ENCODE results near the gene ANKRA2.

Gene ANKRA2, protein sequence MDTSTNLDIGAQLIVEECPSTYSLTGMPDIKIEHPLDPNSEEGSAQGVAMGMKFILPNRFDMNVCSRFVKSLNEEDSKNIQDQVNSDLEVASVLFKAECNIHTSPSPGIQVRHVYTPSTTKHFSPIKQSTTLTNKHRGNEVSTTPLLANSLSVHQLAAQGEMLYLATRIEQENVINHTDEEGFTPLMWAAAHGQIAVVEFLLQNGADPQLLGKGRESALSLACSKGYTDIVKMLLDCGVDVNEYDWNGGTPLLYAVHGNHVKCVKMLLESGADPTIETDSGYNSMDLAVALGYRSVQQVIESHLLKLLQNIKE

DNA sequence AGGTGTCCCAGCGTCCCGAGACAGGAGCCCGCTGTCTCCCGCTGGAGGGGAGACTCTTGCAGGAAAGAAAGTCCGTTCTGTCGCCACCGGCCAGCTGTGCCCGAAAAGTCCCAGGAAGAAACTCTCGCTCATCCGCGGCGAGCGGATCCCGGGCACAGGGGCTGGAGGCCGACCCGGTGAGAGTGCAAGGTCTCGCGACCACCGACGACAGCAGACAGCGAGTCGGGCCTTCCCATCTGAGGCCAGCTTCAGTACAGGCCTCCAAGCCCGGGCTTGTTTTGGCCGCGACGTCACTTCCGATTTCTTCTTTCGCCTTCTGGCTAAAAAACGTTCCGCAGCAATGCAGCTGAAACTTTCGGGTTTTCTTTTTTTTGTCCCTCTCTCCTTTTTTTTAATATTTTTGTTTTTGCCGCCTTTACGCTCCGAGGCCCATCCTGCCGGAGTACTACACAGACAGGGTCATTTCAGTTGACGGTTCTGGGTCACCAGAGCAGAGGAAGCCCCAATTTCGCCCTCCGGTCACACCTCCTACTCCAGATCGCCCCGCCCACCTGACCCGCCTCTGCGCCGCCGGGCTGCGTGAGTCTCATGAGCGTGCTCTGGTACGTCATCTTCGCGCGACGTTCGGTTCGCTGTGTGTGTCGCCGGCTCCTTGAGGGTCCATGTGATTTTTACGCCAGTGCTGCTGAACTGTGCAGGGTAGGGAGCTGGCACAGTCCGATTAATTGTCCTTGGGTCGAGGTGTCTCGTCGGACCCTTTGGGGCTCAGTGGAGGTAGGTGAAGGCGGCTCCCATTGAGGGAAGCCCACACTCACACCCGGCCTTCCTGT lies at the start of gene ANKRA2, which contains the start of gene UTP15:
Gene ANKRA2 (minus strand): TSS at position 501 of the 830 bp plus-strand sequence. CDS start 2,758 bp downstream, outside the sequence.
Gene UTP15 (plus strand): TSS at position 605 of the 830 bp plus-strand sequence. CDS start 1,602 bp downstream, outside the sequence.
- peak; percentile 95 for DNase-seq (ENCODE audit: low spot score)

DNA sequence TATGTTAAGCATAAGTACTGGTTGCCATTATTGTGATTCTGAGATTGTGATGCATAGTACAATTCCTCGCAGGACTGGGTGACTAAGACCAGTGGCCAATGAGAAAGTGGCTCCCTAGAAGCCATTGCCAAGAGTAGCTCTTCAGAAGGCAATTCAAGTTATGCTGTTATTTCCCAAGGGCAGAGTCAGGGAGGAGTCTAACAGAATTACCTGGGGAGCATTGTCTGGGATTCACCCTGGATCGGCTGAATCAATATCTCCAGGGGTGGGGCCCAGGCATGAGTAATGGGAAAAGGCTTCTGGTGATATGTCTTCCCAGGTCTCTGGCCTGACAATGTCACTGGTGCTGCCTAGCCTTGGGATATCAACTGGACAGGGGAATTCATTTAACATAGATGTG lies 49.6 kb upstream of the ANKRA2 start:
- no peak for DNase-seq (ENCODE audit: low spot score)

DNA sequence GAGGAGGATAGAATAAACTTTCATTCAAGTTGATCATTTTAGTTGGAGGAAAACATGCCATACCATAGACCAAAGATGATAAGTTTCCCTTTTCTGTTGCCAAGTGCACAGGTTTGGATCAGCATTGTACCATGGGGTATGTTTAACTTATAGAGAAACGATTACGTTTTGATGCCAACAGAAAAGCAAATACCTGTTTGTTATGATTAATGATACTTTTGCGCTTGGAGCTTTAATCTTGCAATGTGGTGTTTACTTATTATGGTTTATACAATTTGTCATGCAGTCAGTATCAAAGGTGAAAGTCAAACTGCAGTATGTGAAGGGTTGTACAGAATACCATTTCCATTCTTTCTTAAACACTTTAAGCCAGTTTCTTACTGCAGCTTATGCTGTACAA lies 47.4 kb upstream of the ANKRA2 start:
- DNase-seq (ENCODE audit: low spot score) = no peak

DNA sequence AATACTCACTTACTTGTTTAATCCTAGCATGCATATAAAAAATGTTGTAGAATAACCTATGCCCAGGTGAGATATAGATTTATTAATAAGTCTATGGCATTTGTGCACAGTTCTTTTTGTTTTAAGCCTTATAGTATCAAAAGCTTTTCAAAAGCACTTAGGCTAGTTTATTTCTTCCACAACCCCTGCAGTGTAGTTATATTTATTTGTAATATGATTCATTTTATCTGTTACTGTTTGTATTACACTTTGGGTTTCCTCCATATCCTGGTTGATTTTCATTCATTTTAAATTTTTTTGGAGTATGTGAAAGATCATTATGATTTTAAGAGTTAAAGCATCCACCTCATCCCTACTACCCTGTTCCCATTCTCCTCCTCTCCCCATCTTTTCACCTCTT lies 41.8 kb upstream of the ANKRA2 start:
- no peak for DNase-seq (ENCODE audit: low spot score)

DNA sequence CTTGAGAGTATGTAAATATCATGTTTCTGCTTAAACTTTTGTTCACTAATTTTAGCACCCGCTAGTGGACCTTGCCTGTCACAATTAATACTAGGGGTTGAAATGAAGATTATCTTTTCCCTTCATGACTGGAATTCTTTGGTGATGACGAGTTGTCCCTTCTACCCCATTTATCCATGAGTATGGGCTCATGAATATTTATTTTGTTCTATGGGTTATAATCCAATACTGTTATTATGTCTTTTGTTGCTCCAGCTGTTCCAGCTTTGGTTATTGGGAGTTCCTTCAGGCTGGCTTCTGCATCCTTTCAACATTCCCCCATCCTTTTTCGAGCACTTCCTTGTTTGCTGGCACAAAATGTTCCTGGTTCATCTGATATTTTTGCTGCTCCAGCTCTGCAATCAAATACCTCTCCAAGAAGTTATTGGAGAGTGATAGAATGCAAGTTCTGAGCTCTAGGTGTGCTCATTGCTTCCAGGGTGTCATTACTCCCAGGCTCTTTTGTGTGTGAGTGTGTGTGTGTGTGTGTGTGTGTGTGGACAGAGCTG lies 40.8 kb upstream of the ANKRA2 start:
- no peak for DNase-seq (ENCODE audit: low spot score)

DNA sequence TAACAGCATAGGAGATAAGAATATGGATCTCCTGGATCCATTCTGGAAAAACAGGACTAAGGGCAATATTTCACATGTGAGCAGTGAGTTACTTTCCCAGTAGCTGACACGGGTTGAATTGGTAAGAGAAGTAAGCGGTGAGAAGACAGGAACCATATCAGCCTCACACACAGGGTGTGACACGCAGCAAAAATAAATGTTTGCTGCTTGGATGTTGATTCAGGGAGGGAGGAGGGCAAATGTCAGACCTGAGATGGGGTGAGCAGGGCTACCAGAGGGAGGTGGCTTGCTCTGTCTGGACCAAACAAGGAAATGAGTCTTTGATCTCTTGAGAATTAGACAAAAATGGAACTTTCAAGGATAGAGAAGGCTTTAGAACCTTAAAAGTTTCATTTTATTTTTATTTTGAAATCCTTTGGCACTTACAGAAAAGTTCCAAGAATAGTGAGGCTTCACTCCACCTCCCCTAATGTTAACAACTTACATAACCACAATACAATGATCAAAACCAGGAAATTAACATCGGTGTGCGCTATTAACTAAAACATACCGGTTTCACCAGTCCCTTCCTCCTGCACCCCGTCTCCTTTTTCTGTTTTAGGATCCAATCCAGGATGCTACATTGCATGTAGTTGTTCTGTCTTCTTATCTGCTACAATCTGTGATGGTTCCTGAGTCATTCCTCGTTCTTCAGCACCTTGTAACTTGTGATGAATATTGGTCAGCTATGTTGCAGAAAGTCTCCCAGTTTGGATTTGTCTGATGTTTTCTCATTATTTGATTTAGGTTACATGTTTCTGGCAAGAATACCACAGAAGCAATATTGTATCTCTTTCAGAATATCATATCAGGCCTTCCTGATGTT lies 40.0 kb upstream of the ANKRA2 start:
- DNase-seq (ENCODE audit: low spot score) = no peak

DNA sequence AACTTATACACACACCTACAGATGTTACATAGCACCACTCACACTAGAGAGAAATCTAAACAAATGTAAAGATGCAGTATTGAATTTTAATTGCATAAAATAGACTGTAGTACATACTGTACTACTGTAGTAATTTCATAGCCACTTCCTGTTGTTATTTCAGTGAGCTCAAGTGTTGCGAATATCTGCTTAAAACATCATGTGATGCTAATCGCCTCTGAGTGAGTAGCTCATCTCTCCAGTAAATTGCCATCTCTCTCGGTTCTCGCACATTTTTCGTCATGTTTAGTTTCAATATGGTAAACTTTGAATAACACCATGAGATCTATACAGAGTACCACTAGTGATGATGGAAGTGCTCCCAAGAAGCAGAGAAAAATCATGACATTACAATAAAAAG lies 38.6 kb upstream of the ANKRA2 start:
- DNase-seq (ENCODE audit: low spot score) = no peak

DNA sequence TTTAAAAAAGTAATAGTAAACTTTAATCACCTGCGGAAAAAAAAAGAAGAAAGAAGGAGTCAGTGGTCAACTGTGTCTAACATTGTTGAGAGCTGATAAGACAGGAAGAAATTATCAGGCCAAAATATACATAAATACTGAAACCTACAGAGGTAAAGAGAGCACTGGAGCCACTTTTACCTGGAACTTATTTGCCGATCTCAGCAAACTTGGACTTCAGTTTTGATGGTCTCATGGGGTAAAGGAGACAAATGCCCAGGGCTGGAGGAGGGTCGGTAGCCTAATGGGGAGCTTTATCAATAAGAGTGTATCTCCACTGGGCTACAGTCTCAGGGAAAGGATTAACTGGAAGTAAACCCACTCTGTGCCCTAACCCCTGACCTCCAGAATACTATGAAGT lies 33.9 kb upstream of the ANKRA2 start:
- no peak for DNase-seq (ENCODE audit: low spot score)

DNA sequence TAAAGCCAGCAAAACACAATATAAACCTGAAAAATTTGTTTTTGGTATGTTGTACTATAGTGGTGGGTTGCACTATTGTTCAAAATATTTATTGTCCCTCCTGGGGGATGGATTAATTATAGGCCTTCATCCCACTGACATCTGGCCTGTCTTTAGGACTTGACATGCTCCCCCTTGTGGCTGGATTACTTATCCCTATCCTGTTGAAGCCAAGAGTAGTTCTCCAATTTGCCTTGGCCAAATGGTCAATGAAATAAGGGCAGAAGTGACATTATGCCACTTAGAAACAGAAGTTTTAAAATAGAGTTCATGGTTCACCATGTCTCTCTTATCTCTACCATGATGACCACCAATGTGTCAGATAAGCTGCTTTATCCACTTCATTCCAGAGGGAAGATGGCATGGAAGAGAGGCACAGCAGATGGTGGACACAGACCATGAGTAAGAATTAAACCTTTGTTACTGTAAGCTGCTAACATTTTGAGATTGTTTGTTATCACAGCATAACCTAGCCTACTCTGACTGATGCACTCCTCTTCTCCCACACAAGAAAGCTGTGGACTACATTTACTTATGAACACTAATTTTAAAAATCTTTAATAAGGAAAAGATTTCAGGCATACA lies 31.4 kb upstream of the ANKRA2 start:
- DNase-seq (ENCODE audit: low spot score) = peak; percentile 46

DNA sequence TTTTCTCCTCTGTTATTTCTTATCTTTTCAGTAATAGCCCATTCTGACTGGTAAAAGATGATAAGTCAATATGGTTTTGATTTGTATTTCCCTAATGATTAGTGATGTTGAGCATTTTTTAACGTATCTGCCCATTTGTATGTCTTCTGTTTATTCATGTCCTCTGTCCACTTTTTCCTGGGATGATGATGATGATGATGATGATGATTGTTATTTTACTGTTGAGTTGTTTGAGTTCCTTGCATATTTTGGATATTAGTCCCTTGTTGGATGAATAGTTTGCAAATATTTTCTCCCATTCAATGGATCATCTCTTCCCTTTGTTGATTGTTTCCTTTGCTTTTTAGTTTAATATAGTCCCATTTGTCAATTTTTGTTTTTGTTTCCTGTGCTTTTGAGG lies 27.1 kb upstream of the ANKRA2 start:
- DNase-seq (ENCODE audit: low spot score) = no peak

DNA sequence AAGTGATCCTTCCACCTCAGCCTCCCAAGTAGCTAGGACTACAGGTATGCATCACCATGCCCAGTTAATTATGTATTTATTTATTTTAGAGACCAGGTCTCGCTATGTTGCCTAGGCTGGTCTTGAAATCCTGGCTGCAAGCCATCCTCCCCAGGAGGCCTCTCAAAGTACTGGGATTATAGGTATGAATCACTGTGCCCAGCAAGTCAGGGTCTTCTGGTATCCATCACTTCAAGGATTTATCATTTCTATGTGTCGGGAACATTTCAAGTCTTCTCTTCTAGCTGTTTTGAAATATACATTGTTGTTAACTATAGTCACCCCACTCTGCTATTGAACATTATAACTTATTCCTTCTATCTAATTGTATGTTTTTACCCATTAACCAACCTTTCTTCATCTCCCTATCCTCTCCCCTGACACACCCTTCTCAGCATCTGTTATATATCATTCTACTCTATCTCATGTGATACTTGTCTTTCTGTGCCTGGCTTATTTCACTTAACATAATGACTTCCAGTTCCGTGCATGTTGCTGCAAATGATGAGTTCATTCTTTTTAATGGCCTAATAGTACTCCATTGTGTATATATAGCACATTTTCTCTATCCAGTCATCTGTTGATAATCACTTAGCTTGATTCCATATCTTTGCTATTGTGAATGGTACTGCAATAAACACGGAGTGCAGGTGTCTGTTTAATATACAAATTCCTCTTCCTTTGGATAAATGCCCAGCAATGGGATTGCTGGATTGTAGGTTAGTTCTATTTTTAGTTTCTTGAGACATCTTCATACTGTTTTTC lies 26.5 kb upstream of the ANKRA2 start:
- DNase-seq (ENCODE audit: low spot score) = no peak

DNA sequence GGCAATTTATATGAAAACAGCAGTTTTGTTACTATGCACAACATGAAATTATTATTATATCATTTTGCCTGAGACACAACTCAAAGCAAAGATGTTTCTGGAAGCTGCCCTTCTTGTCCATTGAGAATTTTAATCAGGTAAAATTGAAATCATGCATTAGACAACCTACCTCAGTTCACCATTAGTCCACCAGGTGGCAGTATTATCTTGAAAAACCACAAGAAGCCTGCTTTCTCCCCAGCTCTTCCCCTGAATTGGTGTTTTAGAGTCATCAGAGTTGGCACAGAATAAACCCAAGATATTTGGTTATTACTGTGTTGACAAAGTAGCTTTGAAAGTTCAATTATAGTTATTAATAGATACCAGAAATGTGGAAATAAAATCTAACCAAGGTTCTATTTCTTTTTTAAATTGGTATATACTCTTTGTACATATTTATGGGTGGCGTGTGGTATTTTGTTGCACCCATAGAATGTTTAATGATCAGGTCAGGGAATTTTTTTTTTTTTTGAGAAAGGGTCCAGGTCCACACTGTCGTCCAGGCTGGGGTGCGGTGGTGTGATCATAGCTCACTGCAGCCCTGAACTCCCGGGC lies 25.8 kb upstream of the ANKRA2 start:
- peak; percentile 61 for DNase-seq (ENCODE audit: low spot score)

DNA sequence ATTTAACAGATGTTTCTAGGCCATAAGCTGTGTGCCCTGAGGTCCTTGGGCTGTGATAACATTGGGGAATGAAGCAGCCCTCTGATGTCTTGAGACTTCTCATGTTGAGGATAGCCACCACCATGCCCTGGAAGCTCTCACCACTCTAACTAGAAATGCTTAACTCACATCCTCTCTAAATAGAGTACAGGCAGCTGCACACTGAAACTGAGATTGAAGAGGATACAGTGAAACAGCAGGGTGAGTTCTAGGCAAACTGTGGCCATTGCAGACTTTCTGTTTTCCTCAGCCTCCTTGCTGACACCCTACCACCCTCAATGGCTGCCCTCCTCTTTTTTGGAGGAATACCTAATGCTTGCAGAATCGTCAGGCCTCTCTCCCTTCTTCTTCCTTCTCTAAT lies 22.5 kb upstream of the ANKRA2 start:
- no peak for DNase-seq (ENCODE audit: low spot score)

DNA sequence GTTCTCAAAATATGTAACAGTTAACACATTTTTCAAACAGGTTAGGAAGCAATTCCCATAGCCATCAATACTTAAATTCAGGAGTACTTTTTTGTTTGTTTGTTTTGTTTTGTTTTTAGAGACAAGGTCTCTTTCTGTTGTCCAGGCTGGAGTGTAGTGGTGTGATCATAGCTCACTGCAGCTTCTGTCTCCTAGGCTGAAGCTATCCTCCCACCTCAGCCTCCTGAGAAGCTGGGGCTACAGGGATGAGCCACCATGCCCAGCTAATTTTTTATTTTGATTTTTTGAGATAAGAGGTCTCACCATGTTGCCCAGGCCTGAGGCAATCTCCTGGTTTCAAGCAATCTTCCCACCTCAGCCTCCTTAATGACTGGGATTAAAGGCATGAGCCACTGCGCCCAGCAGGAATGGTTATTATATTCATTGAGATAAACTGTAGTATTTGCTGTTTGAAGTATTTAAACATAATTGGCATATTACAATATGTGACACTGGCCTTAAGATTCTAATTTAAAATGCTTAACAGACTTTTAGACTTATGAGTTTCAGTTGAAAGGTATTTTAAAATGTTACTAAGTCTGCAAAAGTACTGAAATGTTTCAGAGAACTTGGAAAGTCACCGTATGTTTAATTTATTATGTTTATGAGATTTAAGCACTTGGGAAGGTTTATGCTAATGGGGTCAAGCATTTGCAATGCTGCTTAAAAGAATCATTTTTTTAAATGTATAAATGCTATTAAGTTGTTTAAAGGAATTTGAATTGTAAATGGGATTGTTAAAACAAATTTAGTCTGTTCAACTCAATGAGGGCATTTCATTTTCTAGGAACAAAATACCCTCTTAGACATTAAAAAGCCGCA lies 17.1 kb upstream of the ANKRA2 start:
- no peak for DNase-seq (ENCODE audit: low spot score)

DNA sequence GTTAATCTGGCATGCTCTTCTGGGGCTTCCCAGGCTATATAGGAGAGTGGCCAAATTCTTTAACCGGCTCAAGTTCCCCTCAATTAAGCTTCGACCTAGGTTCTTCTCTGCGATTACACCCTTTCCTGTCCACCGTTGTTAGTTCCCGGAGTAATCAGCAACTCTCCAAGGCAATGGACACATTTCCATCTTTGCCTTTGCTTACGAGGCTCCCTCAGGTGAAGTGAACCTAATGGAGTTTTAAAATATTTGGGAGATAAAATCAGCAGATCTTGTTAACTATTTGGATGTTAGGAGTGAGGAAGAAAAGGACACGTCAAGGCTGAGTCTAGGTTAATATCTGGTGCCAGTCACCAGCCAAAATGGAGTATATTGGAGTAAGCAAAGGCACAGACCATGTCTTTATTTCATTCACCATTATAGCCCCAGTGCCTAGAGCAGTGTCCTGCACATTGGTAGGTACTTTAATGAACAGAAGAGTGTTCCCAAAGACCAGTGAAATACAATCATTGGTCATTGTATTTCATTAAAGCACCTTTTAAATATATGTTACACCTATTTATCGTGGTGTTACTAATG lies 619 bp upstream of the ANKRA2 start:
- no peak for DNase-seq (ENCODE audit: low spot score)

DNA sequence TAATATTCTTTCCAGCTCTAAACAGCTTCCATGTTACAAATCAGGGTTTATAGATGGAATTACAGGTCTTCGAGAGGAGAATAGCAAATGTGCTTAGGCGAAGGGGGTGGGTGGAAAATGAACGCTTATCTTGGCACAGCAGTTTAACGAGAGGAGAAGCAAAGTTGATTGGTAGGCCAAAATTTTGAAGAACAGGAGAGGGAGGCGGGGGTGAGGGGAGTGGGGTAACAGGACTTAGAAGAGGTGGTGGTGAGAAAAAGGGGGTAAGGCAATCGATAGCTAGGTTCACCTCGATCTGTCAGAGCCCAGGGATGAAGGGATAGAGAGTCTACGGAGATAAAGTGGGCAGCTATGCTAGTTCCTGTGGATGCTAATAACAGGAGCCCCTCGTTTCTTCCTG lies 764 bp downstream of the ANKRA2 start:
- DNase-seq (ENCODE audit: low spot score) = no peak

DNA sequence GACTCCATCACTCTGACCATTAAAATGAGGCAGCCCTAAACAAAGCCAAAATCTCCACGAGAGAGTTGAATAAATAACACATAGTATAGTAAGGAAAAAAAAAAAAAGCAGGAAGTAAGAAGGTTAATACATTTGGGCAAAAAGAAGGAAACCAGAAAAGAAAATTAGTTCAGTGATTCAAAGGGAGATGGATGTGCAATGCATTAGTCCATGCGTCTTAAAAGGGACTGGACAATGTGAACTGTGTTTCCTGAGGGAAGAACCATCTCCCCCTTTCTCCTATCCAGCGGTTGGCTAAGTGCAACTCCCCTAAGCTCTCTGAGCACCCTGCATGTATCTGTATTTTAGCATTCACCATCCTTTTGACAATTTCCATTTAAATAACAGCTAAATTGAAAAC lies 1.4 kb downstream of the ANKRA2 start:
- no peak for DNase-seq (ENCODE audit: low spot score)

DNA sequence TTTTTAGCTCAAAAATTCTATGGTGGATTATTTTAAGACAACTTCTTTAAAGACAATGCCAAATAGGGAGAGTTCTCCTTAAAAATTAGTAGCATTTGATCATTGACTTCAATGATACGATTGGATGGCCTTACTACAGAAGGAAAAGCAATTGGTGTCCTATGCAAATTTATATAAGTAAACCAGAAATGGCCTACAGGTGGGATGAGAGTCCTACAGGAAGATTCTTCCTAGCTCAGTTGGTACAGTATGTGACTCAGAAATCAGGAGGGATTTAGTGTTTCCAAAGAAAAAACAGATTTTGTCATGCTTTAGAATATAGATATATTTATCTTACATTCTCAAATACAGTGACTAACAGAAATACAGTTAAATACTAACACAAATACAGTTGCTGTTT lies 6.5 kb downstream of the ANKRA2 start:
- no peak for DNase-seq (ENCODE audit: low spot score)

DNA sequence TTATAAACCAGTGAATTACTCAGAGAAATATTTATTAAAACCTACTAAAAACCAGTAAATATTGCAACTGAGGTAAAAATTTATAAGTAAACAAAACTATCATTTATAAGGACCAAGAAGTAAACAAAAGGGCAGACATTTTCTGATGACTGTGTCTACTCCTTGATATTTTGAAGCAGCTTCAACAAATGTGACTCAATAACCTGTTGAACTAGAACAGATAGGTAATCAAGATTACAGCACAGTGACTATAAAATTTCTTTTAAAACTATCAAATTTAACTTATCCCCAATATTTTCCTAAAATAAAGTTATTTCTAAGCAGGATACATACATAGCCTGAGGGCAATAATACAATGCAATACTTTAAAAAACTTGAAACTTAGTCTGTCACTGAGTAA lies 12.8 kb downstream of the ANKRA2 start:
- no peak for DNase-seq (ENCODE audit: low spot score)

Data from D341Med (cell line).